Measurements from ENCODE around the gene OXSR1. TPM values are rescaled to one million over a fixed set of nuclear protein-coding genes. Genes with fewer than 3 reads are reported as not detected.
A peak's percentile ranks its signal among the peaks of the same experiment; 100 is the strongest.
"Not testable (repeated sequence)": the region's sequence is repeated elsewhere in the genome, so short reads cannot be mapped to it uniquely, and the experiment has no call there.

Gene OXSR1
- polyA plus RNA-seq, 1 donor from 2014 or later: 13.0 TPM

GRCh38 chr3:38124324-38125122 is 40.8 kb upstream of the OXSR1 start:
- Mint-ChIP-seq H3K4me3 (no peak overlapping the region), H3K27ac (no peak overlapping the region), H3K9me3 (no peaks in the 10 kb centered on the region), H3K36me3 (peaks cover 7% of the 10 kb centered on the region), H3K4me1 (no peaks in the 10 kb centered on the region), H3K27me3 (no peaks in the 10 kb centered on the region)

DNA sequence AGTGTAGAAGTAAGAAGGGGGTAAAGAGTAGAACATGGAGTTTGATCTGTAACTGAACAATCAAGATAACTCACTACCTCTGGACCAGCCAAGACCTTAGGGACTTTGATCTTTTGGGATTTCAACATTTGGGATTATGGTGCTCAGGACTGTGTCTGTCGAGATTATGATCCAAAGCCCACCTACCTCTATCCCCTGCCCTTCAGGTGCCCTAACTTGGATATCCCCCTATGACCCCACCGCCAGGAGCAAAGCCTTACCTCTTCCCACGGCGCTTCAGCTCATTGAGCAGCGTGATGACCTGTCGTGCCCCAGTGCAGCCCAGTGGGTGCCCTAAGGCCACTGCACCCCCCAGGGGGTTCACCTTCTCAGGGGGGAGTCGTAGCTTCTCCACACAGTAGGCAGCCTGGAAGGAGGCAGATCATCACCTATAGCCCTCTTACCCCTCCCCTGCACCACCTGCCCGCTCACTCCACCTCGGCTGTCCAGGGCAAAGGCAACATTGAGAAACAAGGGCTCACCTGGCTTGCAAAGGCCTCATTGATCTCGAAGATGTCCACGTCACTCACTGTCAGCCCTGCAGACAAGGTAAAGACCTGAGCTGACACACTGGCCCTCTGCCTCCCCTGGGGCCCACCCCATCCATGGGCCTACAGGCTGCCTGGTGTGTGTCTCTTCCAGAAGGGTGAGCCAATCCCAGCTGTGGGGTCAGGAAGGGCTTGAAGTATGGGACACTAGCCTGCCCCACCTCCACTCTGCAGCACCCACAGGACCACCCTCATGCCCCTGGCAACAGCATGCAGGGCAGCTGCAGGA is 39.8 kb upstream of the OXSR1 start:
- H3K27ac Mint-ChIP-seq: no peak overlapping the region
- H3K9me3 Mint-ChIP-seq: no peaks in the 10 kb centered on the region
- H3K27me3 Mint-ChIP-seq: no peaks in the 10 kb centered on the region
- no peak overlapping the region for H3K4me3 Mint-ChIP-seq
- peaks cover 7% of the 10 kb centered on the region for H3K36me3 Mint-ChIP-seq
- peaks cover 2 to 3% (median 2%) of the 10 kb centered on the region in 3 donors for H3K4me1 Mint-ChIP-seq

GRCh38 chr3:38126121-38126892 is 39.0 kb upstream of the OXSR1 start:
- Mint-ChIP-seq H3K27ac (no peak overlapping the region), H3K36me3 (peaks cover 7% of the 10 kb centered on the region), H3K4me3 (no peak overlapping the region), H3K27me3 (no peaks in the 10 kb centered on the region), H3K4me1 (peaks cover 3 to 7% (median 3%) of the 10 kb centered on the region in 3 donors), H3K9me3 (no peaks in the 10 kb centered on the region)

DNA sequence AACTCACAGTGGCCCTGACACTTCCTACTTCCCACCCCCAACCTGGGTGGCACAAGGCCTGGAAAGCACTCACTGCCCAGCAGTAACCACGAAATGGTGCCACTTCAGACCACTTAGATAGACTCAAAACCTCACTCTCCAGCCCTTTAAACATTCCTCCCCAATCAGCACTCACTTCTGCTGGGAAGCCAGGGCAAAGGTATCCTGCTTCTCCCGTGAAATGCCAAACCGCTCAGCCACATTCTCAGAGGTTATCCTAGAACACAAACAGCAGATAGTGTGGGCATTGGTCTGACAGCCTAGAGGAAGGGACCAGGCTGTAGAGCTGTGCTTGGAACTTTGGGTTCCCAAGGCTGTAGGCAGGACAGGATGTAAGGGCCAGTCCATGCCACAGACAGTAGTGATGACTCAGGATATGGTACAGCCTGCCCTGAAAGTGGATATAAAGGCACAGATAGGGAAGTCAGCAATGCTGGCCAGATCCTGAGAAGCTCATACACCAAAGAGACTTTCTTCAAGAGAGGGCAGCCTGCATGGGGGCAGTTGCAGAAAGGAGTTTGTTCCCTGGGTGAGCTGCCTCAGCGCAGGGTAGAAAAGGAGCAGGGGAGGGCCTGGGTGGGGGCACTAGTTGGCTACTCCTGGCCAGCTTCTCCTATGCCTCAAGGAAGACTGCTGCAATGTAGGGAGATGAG is 37.6 kb upstream of the OXSR1 start:
- Mint-ChIP-seq H3K36me3 (peaks cover 4% of the 10 kb centered on the region), H3K4me1 (peaks cover 3 to 7% (median 6%) of the 10 kb centered on the region in 3 donors), H3K27me3 (no peaks in the 10 kb centered on the region), H3K27ac (peak overlapping the region in 1 of 3 donors; percentile 43), H3K4me3 (no peak overlapping the region), H3K9me3 (no peaks in the 10 kb centered on the region)

GRCh38 chr3:38128303-38128655 is 37.1 kb upstream of the OXSR1 start:
- H3K9me3 Mint-ChIP-seq: no peaks in the 10 kb centered on the region
- H3K4me3 Mint-ChIP-seq: no peak overlapping the region
- peaks cover 3% of the 10 kb centered on the region for H3K36me3 Mint-ChIP-seq
- H3K4me1 Mint-ChIP-seq: peaks cover 3 to 7% (median 6%) of the 10 kb centered on the region in 3 donors
- H3K27me3 Mint-ChIP-seq: no peaks in the 10 kb centered on the region
- peak overlapping the region in 1 of 3 donors; percentile 43 for H3K27ac Mint-ChIP-seq

GRCh38 chr3:38129058-38129457 is 36.3 kb upstream of the OXSR1 start:
- no peak overlapping the region for H3K4me3 Mint-ChIP-seq
- no peak overlapping the region for H3K27ac Mint-ChIP-seq
- H3K36me3 Mint-ChIP-seq: peaks cover 1% of the 10 kb centered on the region
- peaks cover 6 to 7% (median 6%) of the 10 kb centered on the region in 3 donors for H3K4me1 Mint-ChIP-seq
- H3K27me3 Mint-ChIP-seq: no peaks in the 10 kb centered on the region
- no peaks in the 10 kb centered on the region for H3K9me3 Mint-ChIP-seq

DNA sequence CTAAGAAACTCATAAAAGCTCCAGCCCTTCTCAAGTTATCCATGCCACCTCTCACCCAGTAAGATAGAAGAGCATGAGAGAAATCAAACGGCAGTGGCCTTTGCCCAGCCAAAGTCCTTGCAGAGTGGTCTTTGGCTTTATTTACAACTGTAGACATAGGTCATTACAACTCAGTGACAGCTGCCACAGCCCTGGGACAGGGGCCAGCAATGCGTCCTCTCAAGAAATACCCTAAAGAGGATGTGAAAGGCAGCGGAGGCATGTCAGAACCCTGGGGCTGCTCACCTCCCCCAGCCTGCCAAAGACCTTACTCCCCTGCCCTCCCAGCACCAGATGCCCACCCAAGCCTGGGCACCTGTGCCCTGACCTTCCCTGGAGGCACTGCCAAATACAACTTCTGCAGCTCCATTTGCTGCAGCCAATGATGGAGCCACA is 34.7 kb upstream of the OXSR1 start:
- H3K9me3 Mint-ChIP-seq: no peaks in the 10 kb centered on the region
- H3K4me1 Mint-ChIP-seq: peaks cover 12 to 17% (median 13%) of the 10 kb centered on the region in 3 donors
- H3K27me3 Mint-ChIP-seq: no peaks in the 10 kb centered on the region
- H3K36me3 Mint-ChIP-seq: peaks cover 1% of the 10 kb centered on the region
- H3K27ac Mint-ChIP-seq: no peak overlapping the region
- peak overlapping the region in 1 of 4 donors; percentile 42 for H3K4me3 Mint-ChIP-seq

GRCh38 chr3:38131621-38132369 is 33.5 kb upstream of the OXSR1 start:
- H3K4me1 Mint-ChIP-seq: peaks cover 15 to 22% (median 20%) of the 10 kb centered on the region in 3 donors
- no peaks in the 10 kb centered on the region for H3K27me3 Mint-ChIP-seq

DNA sequence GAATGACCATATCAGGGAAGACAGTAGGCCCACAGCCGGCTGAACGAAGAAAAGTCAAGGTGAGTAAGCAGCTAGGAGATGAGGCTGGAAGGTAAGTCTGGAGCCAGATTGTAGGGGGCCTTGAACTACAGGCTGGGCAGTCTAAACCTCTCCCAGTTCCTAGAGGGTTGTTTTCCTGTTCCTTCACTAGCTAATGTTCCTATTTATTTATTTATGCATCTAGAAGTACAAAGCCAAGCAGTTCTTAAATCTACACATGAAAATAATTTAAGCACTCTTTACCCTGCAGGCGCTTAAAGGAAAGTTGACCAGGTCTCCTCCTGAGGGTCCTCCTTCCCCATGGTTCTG is 32.2 kb upstream of the OXSR1 start:
- H3K27ac Mint-ChIP-seq: peak overlapping the region in 1 of 3 donors; percentile 85
- H3K36me3 Mint-ChIP-seq: peaks cover 1% of the 10 kb centered on the region
- H3K9me3 Mint-ChIP-seq: no peaks in the 10 kb centered on the region
- H3K27me3 Mint-ChIP-seq: no peaks in the 10 kb centered on the region
- H3K4me3 Mint-ChIP-seq: peak overlapping the region in 2 of 4 donors; percentile 27 to 29
- peaks cover 17 to 31% (median 27%) of the 10 kb centered on the region in 3 donors for H3K4me1 Mint-ChIP-seq

More at GRCh38 chr3:38131621-38132369, 33.5 kb upstream of the OXSR1 start:
- peaks cover 1% of the 10 kb centered on the region for H3K36me3 Mint-ChIP-seq
- peak overlapping the region in 2 of 3 donors; percentile 46 to 82 for H3K27ac Mint-ChIP-seq
- H3K9me3 Mint-ChIP-seq: no peaks in the 10 kb centered on the region
- peak overlapping the region in 1 of 4 donors; percentile 35 for H3K4me3 Mint-ChIP-seq

DNA sequence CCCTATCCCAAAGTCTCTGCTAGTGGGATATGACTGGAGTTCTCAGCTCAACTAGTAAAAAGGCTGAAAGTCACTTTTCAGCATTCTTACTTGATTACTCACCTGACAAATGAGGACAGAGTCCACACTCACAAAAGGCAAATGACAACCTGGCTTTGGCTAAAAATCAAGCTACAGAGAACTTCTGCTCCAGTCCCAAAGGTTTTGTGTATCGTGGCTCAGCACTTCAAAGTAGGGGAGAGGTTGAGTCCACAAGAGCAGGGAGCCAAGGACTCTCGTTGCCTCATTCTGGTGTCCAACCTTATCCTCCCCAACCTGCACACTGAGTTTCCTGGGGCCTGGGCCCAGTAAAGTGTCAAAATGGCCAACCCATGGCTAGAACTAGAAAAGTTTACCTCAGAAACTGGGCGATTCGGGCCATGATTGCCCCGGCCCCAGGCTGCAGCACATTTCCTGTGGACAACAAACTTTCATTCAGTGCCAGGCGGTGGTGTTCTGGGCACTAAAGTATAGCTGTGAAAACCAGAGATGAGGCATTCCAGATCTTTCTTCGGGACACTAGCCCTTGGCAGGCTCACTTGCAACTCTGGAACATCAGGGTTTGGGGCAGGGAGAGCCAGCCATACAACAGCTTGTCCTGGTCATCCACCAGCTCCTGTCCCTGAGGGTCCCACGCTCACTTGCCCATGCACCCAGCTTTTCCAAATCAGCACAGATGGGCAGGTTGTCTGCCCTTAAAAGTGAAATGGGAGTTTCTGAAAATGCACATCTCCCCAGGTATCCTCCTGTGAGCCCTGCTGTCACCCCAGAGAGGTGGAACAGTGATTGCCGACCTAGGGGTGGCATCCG is 31.6 kb upstream of the OXSR1 start:
- Mint-ChIP-seq H3K4me3 (peak overlapping the region in 2 of 4 donors; percentile 10 to 42), H3K27ac (peak overlapping the region in 1 of 3 donors; percentile 0), H3K36me3 (peaks cover 1% of the 10 kb centered on the region), H3K27me3 (no peaks in the 10 kb centered on the region), H3K9me3 (no peaks in the 10 kb centered on the region), H3K4me1 (peaks cover 18 to 33% (median 30%) of the 10 kb centered on the region in 3 donors)

GRCh38 chr3:38134517-38135143 is 30.7 kb upstream of the OXSR1 start:
- H3K9me3 Mint-ChIP-seq, H3K27me3 Mint-ChIP-seq, H3K36me3 Mint-ChIP-seq, H3K27ac Mint-ChIP-seq: not testable (repeated sequence)
- peak overlapping the region in 2 of 4 donors; percentile 89 to 96 for H3K4me3 Mint-ChIP-seq
- H3K4me1 Mint-ChIP-seq: peaks cover 25 to 37% (median 36%) of the 10 kb centered on the region in 3 donors

DNA sequence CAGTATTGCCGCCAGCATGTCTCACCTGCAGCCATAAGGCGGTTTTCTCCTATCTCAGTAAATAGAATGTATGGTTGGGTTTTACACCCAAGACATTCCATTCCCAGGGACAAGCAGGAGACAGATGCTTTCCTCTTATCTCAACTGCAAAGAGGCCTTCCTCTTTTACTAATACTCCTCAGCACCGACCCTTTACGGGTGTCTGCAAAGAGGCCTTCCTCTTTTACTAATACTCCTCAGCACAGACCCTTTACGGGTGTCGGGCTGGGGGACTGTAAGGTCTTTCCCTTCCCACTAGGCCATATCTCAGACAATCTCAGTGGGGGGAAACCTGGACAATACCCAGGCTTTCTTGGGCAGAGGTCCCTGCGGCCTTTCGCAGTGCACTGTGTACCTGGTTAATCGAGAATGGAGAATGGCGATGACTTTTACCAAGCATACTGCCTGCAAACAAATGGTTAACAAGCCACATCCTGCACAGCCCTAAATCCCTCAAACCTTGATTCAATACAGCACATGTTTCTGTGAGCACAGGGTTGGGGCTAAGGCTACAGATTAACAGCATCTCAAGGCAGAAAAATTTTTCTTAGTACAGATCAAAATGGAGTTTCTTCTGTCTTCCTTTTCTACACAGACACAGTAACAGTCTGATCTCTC is 29.6 kb upstream of the OXSR1 start:
- Mint-ChIP-seq H3K4me1 (peaks cover 29 to 45% (median 35%) of the 10 kb centered on the region in 3 donors), H3K4me3 (peak overlapping the region; percentile 89 to 98 (median 94)), H3K27ac (peak overlapping the region; percentile 65 to 88 (median 88))
- not testable (repeated sequence) for H3K36me3 Mint-ChIP-seq, H3K9me3 Mint-ChIP-seq, H3K27me3 Mint-ChIP-seq

All from IgD-negative memory B cell (primary cell).